Mesothelial cell of epicardium (in vitro differentiated cells): ENCODE results near the gene CHST3. TPM values are rescaled to one million over a fixed set of nuclear protein-coding genes. Genes with fewer than 3 reads are reported as not detected.
A peak's percentile ranks its signal among the peaks of the same experiment; 100 is the strongest.

ENCODE experiments used
- DNase-seq, 2 experiments: peaks; one replicate each; pipeline ENCODE4 v3.0.0; 2021; ENCODE audit warnings: low spot score in 2 of 2; ENCODE audit not compliant: unreplicated experiment in 2 of 2
- H3K27ac Mint-ChIP-seq: 2 replicates; pipeline ENCODE4 v1.8.0; 2021; ENCODE audit warnings: mixed read lengths
- H3K27me3 Mint-ChIP-seq: 2 replicates; pipeline ENCODE4 v1.8.0; 2021; ENCODE audit warnings: low read depth, mixed read lengths
- H3K36me3 Mint-ChIP-seq: 2 replicates; pipeline ENCODE4 v1.8.0; 2021; ENCODE audit warnings: mixed read lengths
- H3K4me1 Mint-ChIP-seq: 2 replicates; pipeline ENCODE4 v1.8.0; 2021; ENCODE audit warnings: mixed read lengths
- H3K4me3 Mint-ChIP-seq: 2 replicates; pipeline ENCODE4 v1.8.0; 2021; ENCODE audit warnings: mild to moderate bottlenecking, moderate library complexity, mixed read lengths
- H3K9me3 Mint-ChIP-seq: 2 replicates; pipeline ENCODE4 v1.8.0; 2021; ENCODE audit warnings: mixed read lengths
- total RNA-seq: library from RNA; stranded (reverse); gene quantifications from 3 replicates; pipeline ENCODE4 v1.2.1, GENCODE V29; 2021
- TF ChIP-seq, protein P1 (sequence below): fragments of 200-600 bp; sonication (generic); IDR thresholded peaks from one replicate; pipeline ENCODE4 v1.5.0; 2021; ENCODE audit warnings: antibody characterized with exemption; ENCODE audit not compliant: unreplicated experiment

Gene CHST3
- total RNA-seq, 1 donor from 2014 or later: 27.6 TPM

DNA sequence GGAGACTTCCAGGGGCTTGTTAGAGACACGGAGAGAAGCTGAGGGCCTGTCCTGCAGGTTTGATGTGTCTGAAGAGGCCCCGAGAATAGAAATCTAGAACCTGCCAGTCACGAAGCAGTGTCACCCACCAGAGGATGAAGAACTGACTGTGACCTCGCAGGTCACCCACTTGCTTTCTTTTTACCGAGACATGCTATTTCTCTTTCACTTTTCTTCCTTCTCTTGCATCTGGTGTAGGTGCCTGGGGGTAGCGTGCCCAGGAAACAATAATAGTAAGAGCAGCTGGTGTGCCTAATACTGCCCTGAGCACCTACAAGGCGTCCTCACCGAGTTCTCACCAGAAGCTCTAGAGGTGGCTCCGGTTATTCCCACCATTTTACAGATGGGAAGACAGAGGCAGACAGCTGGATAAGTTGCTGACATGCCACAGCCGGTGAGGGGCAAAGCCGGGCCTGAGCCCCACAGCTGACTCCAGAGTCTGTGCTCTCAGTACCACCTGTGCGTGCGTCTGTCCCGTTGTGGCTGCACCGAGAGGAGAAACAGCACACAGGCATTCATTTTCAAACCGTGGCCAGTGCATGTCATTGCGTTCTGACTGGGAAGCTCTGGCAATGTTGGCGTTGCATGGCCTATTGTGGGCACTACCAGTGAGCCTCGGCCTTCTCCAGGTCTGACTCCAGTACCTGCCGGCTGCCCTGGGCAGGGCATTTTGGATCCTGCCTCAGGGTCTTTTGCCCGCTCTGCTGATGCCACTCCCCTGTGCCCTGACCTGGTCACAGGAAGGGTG lies 7.8 kb downstream of the CHST3 start:
- Mint-ChIP-seq H3K9me3 (no peaks in the 10 kb centered on the region), H3K27ac (peak overlapping the region; percentile 24), H3K4me3 (no peak overlapping the region), H3K4me1 (peaks cover 50% of the 10 kb centered on the region), H3K36me3 (no peaks in the 10 kb centered on the region), H3K27me3 (no peaks in the 10 kb centered on the region)
- no peak for DNase-seq
- TF ChIP-seq, protein P1, sequence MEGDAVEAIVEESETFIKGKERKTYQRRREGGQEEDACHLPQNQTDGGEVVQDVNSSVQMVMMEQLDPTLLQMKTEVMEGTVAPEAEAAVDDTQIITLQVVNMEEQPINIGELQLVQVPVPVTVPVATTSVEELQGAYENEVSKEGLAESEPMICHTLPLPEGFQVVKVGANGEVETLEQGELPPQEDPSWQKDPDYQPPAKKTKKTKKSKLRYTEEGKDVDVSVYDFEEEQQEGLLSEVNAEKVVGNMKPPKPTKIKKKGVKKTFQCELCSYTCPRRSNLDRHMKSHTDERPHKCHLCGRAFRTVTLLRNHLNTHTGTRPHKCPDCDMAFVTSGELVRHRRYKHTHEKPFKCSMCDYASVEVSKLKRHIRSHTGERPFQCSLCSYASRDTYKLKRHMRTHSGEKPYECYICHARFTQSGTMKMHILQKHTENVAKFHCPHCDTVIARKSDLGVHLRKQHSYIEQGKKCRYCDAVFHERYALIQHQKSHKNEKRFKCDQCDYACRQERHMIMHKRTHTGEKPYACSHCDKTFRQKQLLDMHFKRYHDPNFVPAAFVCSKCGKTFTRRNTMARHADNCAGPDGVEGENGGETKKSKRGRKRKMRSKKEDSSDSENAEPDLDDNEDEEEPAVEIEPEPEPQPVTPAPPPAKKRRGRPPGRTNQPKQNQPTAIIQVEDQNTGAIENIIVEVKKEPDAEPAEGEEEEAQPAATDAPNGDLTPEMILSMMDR: no peak

DNA sequence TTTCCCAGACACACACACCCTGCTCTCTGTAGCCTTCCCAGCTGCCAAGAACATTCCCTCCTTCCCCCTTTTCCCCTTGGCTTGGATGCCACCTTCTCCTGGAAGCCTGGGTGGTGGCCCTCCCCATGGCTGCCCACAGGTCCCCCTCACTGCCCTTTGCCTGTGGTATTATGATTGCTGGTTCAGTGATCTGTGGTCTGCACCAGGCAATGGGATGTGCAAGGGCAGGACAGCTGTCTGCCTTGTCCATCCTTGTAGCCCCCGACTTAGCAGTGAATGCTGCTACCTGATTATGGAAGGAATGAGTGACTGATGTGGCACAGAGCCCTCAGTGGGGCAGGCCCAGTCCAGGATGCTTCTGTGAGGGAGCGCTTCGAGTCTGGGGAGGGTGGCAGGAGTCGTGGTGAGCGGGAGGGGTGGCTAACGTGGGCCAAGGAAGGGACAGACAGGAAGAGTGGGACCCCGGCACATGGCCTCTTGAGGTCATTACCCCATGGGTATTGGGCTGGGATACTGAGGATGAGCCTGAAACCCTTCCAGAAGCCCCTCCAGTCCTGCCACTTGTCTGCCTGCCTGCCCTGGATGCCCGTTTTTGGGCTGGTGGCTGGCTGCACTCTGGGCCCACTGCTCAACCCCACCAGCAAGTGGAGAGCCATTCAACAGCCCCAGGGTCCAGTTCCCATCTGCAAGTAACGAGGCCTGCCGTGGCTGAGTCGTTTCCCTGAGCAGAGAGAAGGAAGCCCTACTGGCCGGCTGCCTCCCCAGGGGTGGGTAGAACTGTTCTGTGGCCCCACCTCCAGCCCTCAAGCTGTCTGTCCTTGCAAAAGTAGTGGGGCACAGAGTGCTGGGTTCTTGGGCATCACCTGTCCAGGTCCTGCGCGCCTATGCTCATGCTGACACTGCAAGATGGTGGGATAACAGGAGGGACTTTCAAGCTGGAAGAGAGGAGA lies 8.8 kb downstream of the CHST3 start:
- Mint-ChIP-seq H3K9me3 (no peaks in the 10 kb centered on the region), H3K36me3 (no peaks in the 10 kb centered on the region), H3K27ac (no peak overlapping the region), H3K27me3 (no peaks in the 10 kb centered on the region), H3K4me1 (peaks cover 49% of the 10 kb centered on the region), H3K4me3 (no peak overlapping the region)
- TF ChIP-seq, protein P1: no peak
- no peak for DNase-seq

DNA sequence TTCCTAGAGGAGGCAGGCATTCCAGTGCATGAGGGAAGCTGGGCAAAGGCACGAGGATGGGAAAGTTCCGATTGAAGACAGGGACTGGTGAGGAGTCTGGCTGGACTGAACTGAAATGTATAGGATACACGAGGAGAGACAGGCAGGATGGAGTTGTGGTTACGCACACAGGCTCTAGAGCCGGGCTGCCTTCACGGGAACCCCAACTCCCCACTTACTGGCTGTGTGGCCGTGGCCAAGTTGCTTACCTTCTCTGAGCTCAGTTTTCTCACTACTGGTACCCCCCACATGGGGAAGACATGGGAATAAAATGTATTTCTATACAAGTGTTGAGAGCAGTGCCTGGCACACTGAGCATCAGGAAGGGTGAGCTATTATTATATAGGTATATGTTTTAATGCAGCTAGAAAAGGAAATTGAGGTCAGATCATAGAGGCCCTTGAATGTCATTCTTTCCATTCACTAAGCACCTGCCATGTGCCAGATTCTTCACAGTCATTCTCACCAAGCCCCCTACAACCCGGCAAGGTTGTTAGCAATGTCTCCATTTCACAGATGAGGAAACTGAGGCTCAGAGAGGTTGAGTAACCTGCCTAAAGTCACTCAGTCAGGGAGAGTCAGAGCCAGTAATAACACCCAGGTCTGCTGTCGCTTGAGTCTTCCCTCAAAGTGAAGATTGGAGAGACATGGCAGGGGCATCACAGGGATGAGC lies 9.7 kb downstream of the CHST3 start:
- no peak for DNase-seq
- TF ChIP-seq, protein P1: no peak
- H3K27ac Mint-ChIP-seq: no peak overlapping the region
- peaks cover 3% of the 10 kb centered on the region for H3K36me3 Mint-ChIP-seq
- H3K4me3 Mint-ChIP-seq: no peak overlapping the region
- no peaks in the 10 kb centered on the region for H3K27me3 Mint-ChIP-seq
- H3K4me1 Mint-ChIP-seq: peaks cover 50% of the 10 kb centered on the region
- no peaks in the 10 kb centered on the region for H3K9me3 Mint-ChIP-seq

DNA sequence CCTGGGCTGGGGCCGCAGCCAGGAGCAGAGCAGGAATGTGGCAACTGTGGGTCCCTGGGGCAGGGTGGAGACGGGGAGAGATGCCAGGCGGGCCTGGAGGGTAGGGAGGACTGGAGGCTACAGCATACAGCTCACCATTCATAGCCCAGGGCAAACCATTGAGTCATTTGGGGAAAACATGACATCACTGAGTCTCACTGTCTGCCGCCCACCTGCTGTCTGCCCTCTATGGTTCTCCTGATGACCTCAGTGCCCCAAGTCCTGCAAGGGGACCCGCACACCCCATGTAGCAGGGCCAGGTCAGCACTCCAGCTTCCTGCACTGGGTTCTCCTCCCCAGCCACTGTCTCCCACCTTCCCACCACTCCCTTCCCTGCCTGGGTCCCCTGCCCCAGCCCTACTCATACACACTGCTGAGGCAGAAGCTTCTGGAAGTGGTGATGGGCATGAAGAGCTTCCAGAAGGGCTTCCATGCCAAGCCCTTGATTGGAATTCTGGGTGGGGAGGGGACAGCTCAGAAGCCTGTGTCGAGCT lies 10.4 kb downstream of the CHST3 start:
- peaks cover 3% of the 10 kb centered on the region for H3K36me3 Mint-ChIP-seq
- DNase-seq: no peak
- TF ChIP-seq, protein P1: no peak
- peak overlapping the region; percentile 32 for H3K27ac Mint-ChIP-seq
- H3K4me3 Mint-ChIP-seq: no peak overlapping the region
- no peaks in the 10 kb centered on the region for H3K27me3 Mint-ChIP-seq
- H3K4me1 Mint-ChIP-seq: peaks cover 57% of the 10 kb centered on the region
- H3K9me3 Mint-ChIP-seq: no peaks in the 10 kb centered on the region
